Measurements from ENCODE around the gene PHKA2.

GRCh38 chrX:18970465-18970864, 13.4 kb downstream of the PHKA2 start:
- TF ChIP-seq ARNT (IDR thresholded peaks at IDR 0.05) (no peak), FOXM1 (IDR thresholded peaks at IDR 0.05; ENCODE audit: borderline replicate concordance) (no peak), FOXK2 (IDR thresholded peaks at IDR 0.05) (no peak), BHLHE40 (IDR thresholded peaks at IDR 0.05; ENCODE audit: borderline replicate concordance) (no peak), SP1 (IDR thresholded peaks at IDR 0.05) (no peak), NFRKB (IDR thresholded peaks at IDR 0.05) (no peak), CTBP1 (IDR thresholded peaks at IDR 0.05; ENCODE audit: borderline replicate concordance) (no peak), TARDBP (IDR thresholded peaks at IDR 0.05) (no peak), LEF1 (IDR thresholded peaks at IDR 0.05; ENCODE audit: borderline replicate concordance) (no peak), FOXA1 (IDR thresholded peaks at IDR 0.05) (no peak)
